Activated gamma-delta T cell treated with Interleukin-2 at 50 U/mL for 16 hours (primary cell): Measurements from ENCODE around the gene TMUB1.

Experiments used
- DNase-seq: peaks from one replicate; pipeline ENCODE4 v3.0.0-alpha.2; 2020

Gene TMUB1

GRCh38 chr7:151083071-151083823 lies at the start of gene TMUB1:
Gene TMUB1 (minus strand): TSS chr7:151083493. CDS start chr7:151082563, 930 bp downstream.
- peak; percentile 80 for DNase-seq

GRCh38 chr7:151132461-151133205 lies 49.3 kb upstream of the TMUB1 start:
- no peak for DNase-seq

- DNase-seq, result no peak
Observed at GRCh38 chr7:151131592-151132293, 48.5 kb upstream of the TMUB1 start.

GRCh38 chr7:151131224-151131591 lies 47.9 kb upstream of the TMUB1 start:
- no peak for DNase-seq

GRCh38 chr7:151130741-151131157 lies 47.5 kb upstream of the TMUB1 start:
- DNase-seq, result no peak

GRCh38 chr7:151129960-151130591 lies 46.8 kb upstream of the TMUB1 start:
- no peak for DNase-seq

GRCh38 chr7:151129117-151129959 lies 46.0 kb upstream of the TMUB1 start:
- no peak for DNase-seq

- no peak for DNase-seq
Observed at GRCh38 chr7:151128716-151129115, 45.4 kb upstream of the TMUB1 start.

- DNase-seq, result no peak
Observed at GRCh38 chr7:151128144-151128543, 44.9 kb upstream of the TMUB1 start.

GRCh38 chr7:151126491-151127137 lies 43.3 kb upstream of the TMUB1 start:
- no peak for DNase-seq

GRCh38 chr7:151125846-151126481 lies 42.7 kb upstream of the TMUB1 start:
- no peak for DNase-seq

- no peak for DNase-seq
Observed at GRCh38 chr7:151125470-151125845, 42.2 kb upstream of the TMUB1 start.

- no peak for DNase-seq
Observed at GRCh38 chr7:151124899-151125399, 41.7 kb upstream of the TMUB1 start.

- no peak for DNase-seq
Observed at GRCh38 chr7:151124481-151124880, 41.2 kb upstream of the TMUB1 start.

GRCh38 chr7:151123822-151124464 lies 40.6 kb upstream of the TMUB1 start:
- peak; percentile 81 for DNase-seq

- DNase-seq, result no peak
Observed at GRCh38 chr7:151123158-151123821, 40.0 kb upstream of the TMUB1 start.

GRCh38 chr7:151122796-151123157 lies 39.5 kb upstream of the TMUB1 start:
- no peak for DNase-seq

GRCh38 chr7:151122276-151122675 lies 39.0 kb upstream of the TMUB1 start:
- DNase-seq, result no peak

GRCh38 chr7:151121380-151122170 lies 38.3 kb upstream of the TMUB1 start:
- no peak for DNase-seq
